Right hindlimb (tissue), 1 donor: ENCODE measurements around the gene MS4A7.

Experiments
- DNase-seq: peaks from one replicate; pipeline ENCODE4 v3.0.0-alpha.2; 2018

Gene MS4A7

GRCh38 chr11:60371386-60371785 is 6.9 kb upstream of the MS4A7 start:
- DNase-seq: no peak

DNA sequence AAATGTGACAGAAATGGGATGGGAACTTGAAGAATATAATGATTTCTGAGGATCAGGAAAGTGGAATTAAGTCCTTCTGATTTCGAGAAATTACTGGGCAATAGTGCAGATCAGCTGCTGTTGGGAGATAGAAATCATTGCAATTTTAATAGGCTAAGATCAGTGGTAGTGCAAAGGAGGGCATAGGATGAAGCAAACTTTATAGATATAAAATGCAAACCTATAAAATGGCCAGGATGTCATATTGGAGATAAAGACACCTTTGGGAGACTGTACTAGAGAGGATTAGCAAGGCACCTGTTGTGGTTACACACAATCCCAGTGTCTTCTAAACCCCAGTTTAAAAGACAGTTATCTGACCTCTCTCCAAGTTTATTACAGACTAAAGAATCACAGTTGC is 6.5 kb upstream of the MS4A7 start:
- no peak for DNase-seq

DNA sequence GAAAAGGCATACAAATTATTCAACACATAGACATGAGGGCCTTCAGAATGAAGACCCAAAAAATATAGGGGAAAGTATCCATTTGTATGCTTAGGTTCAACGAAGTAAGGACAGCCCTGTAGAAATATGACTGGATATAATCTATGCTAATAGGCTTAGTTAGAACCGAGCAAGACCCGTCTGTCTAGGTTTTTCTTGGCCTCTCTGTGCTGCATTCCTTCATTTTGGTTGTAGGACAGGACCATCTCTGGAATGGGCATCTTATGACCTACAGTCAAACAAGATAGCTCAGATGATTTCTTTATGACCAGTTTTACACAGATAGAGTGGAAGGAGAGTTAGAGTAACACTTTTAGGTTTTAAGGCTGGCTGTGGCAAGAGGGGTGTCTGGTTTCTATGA is 5.6 kb upstream of the MS4A7 start:
- no peak for DNase-seq

DNA sequence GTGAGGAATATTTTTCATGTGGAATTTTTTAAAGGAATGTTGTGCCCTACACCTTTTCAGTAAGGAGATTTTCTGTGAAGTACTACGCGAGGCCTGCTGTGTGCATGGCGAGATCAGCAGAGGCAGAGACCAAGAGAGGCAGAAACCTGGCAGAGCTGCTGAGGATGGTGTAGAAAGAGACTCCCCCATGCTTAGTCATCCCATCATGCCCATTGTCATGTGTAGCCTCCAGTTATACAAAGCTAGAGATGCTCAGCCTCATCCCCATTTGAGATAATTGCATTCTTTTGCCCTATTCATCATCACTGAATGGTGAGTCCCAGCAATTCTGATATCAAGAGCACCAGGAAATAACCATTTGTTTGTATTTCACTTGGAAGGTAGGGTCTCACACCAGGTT is 3.0 kb upstream of the MS4A7 start:
- DNase-seq: no peak

DNA sequence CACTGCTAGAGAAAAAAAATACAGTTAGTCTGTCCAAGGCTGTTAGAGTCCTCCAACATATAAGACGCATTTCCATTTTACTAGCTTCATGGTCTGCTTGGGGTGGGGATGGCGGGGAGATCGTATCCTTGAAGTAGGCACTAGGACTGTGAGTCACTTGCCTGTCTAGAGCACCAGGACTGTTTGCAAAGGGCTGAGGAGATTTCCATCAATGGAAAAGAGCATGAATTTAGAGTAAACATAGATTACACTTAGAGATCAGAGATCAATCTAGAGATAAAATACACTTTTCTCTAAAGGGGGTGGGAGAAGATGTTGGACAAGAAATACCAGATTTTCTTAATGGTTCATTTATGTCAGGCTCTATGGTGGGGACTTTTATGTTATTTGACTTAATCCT is 1.7 kb upstream of the MS4A7 start:
- no peak for DNase-seq

GRCh38 chr11:60377401-60378136 is 763 bp upstream of the MS4A7 start:
- peak; percentile 20 for DNase-seq

- DNase-seq: no peak
Observed at GRCh38 chr11:60389279-60389910, 11.1 kb downstream of the MS4A7 start.

- DNase-seq: no peak
Observed at GRCh38 chr11:60390419-60390818, 12.1 kb downstream of the MS4A7 start.

DNA sequence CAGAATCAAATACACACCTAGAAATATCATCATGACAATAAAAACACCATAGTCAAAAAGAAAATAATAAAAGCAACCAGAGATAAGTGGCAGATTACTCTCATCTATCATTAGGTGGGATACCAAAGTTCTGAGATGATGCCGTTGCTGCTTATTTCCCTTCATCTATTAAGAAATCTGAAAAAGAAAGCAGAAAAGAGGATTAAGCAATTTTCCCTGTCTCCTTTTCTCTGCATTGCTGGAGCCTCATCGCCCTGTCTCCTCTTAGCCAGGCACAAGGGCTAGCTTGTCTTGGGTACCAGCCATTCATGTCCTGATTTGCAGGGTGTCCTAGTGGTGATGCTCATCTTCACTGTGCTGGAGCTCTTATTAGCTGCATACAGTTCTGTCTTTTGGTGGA is 14.0 kb downstream of the MS4A7 start:
- no peak for DNase-seq

DNA sequence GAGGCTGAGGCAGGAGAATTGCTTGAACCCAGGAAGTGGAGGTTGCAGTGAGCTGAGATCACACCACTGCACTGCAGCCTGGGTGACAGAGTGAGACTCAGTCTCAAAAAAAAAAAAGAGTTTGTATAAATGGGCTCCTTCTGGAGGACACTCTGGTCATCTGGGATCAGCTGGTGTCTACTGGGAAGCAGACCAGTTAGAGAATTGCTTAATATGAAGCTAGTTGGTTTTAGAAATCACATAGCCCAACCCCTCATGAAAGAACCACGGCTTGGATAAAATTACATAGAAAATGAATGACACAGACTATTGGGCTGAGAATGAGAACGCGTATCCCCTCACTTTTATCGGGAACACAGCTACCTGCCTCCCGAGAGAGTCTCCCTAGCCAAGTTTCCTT is 14.7 kb downstream of the MS4A7 start:
- DNase-seq: no peak

- DNase-seq: no peak
Observed at GRCh38 chr11:60394666-60395380, 16.5 kb downstream of the MS4A7 start.

DNA sequence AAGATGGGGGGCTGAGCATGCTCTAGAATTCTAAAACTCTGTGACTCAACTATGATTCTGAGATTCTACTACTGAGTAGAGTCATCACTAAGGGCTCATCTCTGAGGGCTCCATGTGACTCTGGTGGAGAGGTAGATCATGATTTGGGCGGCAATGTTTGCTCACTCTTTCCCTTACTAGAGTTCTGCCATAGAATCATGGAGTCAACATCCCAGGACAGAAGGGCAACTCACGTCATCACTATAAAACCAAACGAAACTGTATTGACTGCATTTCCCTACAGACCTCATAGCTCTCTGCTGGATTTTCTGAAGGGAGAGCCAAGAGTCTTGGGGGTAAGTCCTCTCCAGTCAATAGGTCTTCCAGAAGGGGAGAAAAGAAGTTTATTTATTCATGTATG is 18.1 kb downstream of the MS4A7 start, which contains the start of gene MS4A14:
TSS of gene MS4A14 (plus strand) at position 78 of the 400 bp plus-strand sequence. CDS start at position 198, 120 bp downstream.
- no peak for DNase-seq

- DNase-seq: no peak
Observed at GRCh38 chr11:60396799-60397198, 18.5 kb downstream of the MS4A7 start.

- DNase-seq: no peak
Observed at GRCh38 chr11:60420015-60420414, 41.7 kb downstream of the MS4A7 start.

DNA sequence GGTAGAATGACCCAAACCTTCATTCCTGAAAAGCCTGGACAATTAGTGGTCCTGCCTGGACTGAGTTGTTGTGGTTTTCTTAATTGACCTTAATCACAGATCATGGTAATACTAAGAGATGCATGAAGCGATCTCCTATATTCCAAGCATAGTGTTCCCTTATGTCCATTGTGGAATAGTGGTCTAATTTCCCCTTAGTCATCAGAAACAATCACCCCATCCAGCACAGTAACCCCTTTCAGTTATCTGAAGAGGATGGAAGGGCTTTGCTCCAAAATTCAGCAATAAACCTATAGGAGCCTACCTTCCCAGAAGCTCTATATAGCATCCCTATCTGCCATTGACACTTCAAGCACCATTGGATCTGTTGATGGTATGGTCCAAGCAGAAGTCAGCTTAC is 44.3 kb downstream of the MS4A7 start:
- no peak for DNase-seq

GRCh38 chr11:60428517-60428916 is 50.2 kb downstream of the MS4A7 start:
- no peak for DNase-seq

- no peak for DNase-seq
Observed at GRCh38 chr11:60429272-60429671, 50.9 kb downstream of the MS4A7 start, which contains the start of gene MS4A5. Gene MS4A5, plus strand, starts transcription at chr11:60429572. Its CDS starts 103 bp downstream, at chr11:60429675.

DNA sequence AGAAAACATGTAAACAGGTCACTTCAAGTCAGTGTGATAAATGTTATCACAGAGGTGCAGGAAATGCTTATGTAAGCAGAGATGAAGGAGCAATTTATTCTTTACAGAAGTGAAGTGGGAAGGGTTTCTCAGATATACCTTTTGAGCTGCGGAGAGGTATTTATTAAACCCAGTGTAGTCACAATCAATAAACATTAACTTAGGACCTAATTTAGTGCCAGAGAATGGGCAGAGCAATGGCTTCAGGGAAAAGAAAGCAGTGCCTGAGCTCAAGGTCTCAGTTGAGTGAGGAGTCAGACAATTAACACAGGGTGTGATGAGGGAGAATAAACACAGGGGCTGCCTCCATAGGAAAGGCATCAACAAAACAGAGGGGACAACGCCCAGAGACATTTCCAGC is 52.9 kb downstream of the MS4A7 start:
- no peak for DNase-seq

GRCh38 chr11:60433401-60433800 is 55.1 kb downstream of the MS4A7 start:
- no peak for DNase-seq
